Fibroblast of the conjunctiva (primary cell): ENCODE data around the gene TMEM108.

Experiments used
- DNase-seq: peaks from one replicate; pipeline ENCODE4 v3.0.0-alpha.2; 2010; ENCODE audit warnings: low read depth

Gene TMEM108

DNA sequence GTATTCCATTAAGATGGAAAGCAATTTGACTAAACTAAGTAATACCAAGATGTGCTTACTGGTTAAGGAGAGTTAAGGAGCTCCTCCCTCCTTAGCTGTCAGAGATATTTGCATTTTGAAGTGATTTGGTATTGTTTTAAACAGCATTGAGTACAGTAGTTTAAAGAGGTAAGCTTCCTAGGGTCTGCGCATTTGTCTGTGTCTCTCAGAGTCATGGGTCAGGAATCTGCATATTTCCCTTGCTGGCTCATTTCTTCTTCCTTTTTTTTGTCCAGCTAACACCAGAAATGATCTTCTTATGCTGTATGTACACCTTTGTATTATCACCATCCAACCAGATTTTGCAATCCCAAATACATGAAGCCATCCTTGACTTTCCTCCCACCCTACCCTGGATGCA lies 198.7 kb downstream of the TMEM108 start:
- DNase-seq: no peak

DNA sequence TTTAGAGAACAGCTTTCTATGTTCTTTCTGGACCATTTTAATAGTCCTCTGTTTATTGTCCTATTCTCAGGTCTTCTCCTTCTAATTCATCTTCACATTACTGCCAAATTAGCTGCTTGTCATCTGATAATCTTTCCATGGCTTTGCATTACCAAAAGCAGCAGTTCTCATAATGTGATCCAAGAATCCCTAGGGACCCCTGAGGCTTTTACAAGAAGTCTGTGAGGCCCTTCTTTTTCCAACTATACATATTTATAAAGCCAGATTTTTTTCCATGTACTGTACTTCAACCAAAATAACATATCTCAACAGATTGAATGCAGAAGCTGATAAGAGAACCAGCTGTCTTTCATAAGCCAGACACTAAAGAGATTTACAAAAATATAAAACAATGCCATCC lies 199.2 kb downstream of the TMEM108 start:
- DNase-seq: no peak

DNA sequence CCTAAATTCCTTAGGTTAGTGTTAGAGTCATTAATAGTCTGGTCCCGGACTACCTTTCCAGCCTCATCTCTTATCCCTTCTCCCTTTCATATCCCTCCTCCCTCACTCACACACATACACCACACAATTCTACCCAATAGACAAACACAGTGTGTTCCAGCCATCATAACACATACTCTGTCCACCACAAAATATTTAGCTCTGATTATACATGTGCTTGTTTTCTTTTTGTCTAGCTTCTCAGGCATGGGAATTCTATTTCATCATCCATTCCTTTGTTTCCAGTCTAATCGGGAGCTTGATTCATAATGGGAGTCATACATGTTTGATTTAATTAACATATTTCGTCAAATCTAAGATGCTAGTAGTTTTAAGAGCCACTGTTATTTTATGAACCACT lies 199.8 kb downstream of the TMEM108 start:
- DNase-seq: no peak

- no peak for DNase-seq
Observed at GRCh38 chr3:133246119-133246518, 207.9 kb downstream of the TMEM108 start.

DNA sequence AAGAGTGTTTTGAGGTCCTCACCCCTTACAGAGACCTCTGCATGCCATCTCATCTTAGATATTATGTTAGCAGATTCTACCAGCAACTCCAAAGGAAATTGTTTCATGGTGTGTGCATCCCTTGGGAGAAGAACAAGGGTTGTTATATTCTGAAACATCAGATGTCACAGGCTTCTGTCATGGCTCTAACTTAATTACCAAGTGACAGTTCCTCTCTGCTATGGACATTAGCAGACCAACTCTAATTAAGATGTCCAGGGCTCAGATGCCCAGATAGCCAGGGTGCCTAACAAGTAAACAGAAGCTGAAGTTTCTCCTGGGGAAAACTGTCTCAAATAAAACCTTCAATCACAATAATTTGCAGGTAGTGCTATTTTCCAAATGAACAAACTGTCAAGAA lies 208.6 kb downstream of the TMEM108 start:
- DNase-seq: no peak

DNA sequence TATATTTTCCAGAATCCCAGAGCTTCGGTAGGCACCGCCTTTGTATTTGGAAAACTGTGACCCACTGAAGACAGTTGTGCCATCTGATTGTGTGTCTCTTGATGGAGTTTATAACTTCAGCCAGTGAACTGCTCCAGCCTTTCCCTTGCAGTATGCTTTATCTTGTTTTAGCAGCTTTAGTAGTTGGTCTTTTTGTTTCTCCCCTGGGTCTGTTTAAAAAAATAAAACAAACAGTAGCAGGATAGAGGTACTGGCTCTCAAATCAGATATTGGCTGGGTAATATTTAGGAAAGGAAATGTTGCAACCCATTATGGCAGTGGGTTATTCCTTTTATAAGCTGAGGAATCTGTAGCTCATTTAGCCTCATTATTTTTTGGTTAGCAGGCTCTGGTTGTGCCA lies 210.2 kb downstream of the TMEM108 start:
- no peak for DNase-seq

- no peak for DNase-seq
Observed at GRCh38 chr3:133249490-133249889, 211.3 kb downstream of the TMEM108 start.

DNA sequence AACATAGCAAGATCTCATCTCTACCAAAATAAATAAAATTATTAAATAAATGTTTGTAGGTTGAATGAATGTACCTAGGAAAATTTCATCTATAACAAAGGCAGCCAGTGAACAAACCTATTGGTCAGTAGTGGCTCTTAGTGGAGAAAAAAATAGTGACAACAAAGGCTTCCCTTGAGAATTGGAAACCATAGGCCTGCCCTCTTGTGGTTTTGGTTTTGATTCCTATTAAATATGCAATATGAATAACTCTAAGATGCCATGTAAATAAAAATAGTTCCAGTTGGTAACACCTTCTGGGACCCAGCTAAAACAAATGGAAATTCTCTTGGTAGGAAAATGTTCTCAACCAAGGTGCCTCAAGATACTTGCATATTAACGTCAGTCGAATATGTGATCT lies 216.0 kb downstream of the TMEM108 start:
- DNase-seq: no peak

DNA sequence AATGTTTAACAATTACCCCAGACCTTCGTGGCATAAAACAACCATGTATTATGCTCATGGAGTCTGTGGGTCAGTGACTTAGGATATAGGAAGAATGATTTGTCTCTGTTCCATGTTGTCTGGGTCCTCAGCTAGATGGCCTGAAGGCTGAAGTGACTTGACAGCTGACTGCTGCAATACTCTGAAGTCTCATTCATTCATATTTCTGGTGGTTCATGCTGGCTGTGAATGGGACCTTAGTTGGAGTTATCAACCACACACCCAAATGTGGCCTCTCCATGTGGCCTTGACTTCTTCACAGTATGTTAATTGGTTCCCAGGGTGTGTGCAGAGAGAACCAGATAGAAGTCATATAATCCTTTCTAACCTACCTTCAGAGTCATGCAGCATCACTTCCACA lies 216.5 kb downstream of the TMEM108 start:
- DNase-seq: no peak

- DNase-seq: no peak
Observed at GRCh38 chr3:133256787-133257483, 218.7 kb downstream of the TMEM108 start.

DNA sequence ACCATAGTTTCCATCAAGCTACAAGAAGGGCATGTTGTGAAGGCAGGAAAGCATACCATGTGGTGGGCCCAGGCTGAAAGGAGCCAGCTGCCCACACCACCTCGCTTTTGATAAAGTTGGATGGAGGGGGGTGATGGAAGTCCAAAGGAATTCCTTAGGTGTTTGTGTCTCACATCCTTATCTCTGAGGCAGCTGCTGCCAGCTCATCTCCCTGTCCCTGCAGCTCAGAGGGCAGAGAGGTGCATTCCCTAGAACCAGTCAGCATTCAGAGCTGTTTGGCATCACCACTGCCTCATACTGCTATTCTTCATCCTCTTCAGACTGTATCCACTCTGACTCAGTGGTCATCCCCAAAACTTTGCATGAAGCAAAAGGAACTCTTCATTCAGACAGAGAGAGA lies 220.2 kb downstream of the TMEM108 start:
- DNase-seq: no peak

- DNase-seq: no peak
Observed at GRCh38 chr3:133259767-133260166, 221.6 kb downstream of the TMEM108 start.

- DNase-seq: no peak
Observed at GRCh38 chr3:133262333-133262732, 224.1 kb downstream of the TMEM108 start.

GRCh38 chr3:133264920-133265319 lies 226.7 kb downstream of the TMEM108 start:
- DNase-seq: no peak

GRCh38 chr3:133268726-133269134 lies 230.5 kb downstream of the TMEM108 start:
- no peak for DNase-seq

DNA sequence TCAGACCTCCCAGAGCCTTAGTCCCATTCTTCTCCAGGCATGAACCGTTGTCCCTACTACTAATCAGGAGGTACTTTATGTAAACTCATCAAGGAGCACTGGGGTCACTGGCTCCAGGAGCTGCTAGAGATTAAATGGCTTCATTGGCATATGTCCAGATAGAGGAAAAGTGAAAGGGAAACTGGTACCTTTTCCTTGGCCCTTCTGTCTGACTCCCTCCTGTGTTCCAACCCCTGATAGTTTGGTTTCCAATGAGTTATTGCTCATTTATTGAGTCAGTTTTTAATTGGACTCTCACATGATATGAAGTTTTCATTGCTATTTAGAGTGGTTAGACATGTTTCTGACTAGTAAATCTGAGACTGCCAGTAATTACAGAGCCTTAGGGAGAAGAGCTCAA lies 231.2 kb downstream of the TMEM108 start:
- no peak for DNase-seq

- no peak for DNase-seq
Observed at GRCh38 chr3:133270631-133271030, 232.4 kb downstream of the TMEM108 start.

DNA sequence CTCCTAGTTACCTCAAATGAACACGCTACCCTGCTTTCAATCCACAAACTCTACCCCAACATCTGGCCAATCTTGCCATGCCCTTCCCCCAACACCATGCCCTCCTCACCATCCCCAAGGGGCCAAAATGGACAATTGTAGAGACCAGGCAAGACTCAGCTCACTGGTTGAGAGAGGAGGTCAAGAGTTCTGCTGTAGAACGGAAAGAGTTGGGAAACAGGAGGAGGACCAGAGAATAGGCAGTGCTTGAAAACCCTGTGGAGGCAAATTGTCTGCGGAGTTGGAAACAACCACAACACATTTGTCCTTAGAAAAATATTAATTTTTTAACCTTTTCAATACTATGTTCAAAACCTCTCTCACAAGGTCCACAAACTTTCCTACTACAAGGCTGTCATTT lies 232.9 kb downstream of the TMEM108 start:
- DNase-seq: no peak

- DNase-seq: no peak
Observed at GRCh38 chr3:133271539-133271938, 233.3 kb downstream of the TMEM108 start.

DNA sequence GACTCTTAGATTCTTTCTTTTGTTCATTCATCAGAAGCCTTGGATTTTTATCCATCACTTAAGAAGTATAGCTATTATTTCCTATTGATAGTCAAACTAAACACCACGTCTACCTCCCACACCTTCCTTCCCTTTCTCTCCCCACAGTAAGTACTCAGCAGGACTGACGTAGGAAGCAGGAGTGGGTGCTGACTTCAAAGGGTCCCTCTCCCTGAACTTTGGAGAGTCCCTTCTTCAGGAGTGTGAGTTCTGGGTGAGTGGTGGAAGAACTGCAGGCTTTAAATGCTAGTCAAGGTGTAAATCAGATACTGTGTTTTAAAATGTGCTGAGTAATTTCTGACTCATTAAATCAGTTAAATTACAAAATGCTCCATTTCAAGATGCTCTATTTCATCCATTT lies 235.2 kb downstream of the TMEM108 start:
- DNase-seq: no peak

DNA sequence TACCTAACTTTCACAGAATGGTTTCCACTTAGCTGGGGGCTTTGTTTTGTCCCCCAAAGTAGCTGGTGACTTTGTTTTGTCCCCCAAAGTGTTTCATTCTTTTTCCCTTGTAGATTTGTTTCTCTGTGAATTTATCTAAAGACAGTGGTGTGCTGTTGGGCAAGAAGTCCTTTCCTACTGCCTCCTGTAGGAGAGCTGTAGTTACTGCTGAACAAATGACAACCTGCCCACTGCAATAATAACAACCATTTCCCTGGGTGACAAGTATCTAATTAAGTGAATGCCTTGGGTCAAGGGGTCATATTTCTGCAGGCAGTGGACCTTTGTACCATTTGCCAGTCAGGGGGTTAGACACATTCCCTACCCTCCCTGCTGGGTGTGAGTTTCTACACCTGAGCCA lies 236.3 kb downstream of the TMEM108 start:
- DNase-seq: no peak

DNA sequence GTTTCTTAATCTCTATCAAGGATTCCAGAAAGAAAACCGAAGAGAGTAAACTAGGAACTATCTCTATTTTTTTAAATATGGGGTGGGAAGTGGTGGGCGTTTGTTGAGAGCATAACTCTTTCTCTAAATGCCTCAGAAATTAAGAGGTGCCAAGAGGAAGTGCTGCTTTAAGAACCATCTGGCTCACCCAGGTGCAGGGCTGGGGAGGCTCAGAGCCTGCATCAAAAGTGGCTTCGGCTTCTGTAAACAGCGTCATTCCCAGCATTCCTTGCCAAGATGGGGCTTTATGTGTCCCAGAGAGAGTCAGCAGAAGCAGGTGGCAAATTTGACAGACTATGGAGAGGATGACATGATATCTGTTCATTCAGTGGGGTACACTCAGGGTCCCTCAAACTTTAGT lies 238.4 kb downstream of the TMEM108 start:
- DNase-seq: no peak

DNA sequence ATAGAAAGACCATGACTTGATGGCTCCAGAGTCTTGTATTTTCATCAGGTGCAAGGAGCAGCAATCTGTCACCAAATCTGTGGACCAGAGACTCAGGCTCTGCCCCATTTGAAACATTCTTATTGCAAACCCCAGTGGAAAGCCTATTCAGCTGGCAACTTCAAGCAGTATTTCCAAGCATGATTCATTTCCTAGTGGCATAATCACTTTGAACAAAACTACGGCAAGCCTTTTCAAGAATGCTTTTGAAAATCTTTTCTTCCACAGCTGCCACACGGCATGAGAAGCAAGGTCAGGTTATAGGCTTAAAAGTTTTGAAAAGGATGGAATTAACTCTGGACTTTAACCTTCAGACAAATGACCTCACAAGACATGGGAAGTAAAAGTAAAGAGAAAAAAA lies 239.6 kb downstream of the TMEM108 start:
- no peak for DNase-seq

DNA sequence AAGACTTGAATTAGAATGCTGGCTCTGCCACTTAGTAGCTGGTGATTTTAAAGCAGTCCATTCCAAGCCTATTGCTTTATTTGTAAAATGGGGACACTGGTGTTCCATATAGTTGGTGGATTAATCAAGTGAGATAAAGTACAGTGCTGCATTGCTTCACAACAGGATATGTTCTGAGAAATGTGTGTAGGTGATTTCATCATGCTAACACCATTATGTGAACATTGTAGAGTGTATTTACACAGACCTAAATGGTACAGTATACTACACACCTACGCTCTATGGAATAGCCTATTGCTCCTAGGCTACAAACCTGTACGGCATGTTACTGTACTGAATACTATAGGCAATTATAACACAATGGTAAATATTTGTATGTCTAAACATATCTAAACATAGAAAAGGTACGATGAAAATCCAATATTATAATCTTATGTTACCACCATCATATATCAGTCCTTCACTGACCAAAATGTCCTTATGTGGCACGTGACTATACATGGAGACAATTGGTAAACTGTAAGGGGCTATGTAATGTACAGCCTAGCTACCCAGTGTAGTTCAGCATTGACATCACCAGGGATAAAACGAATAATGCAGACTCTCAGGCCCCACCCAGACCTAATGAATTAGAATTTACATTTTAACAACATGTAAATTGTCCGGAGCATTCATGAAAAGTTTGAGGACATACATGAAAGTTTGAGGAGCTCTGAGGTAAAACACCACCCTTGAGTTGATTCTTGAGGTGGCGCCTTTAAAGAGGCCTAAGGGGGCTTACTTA lies 240.3 kb downstream of the TMEM108 start:
- DNase-seq: no peak
